K562 (cell line): Measurements from ENCODE around the gene CSF1. TPM values are rescaled to one million over a fixed set of nuclear protein-coding genes. Genes with fewer than 3 reads are reported as not detected.

ENCODE experiments used
- ATAC-seq: fragments of 200-7000 bp; cut with Tn5 transposase; 3 replicates; pipeline ENCODE4 v1.9.1; 2020; ENCODE audit warnings: moderate library complexity
- BruUV-seq: library from RNA; stranded (reverse); fragments of 400-500 nt; replicated peaks from 2 replicates; lab custom pipeline; 2021; lab: Mats Ljungman, UMichigan
- CTCF ChIA-PET: fragments of 300-600 bp; formaldehyde crosslinking; extraction: SDS; loops from one replicate; lab custom pipeline; 2021; ENCODE audit warnings: low intra/inter-chr PET ratio; lab: Yijun Ruan, JAX
- POLR2A ChIA-PET: fragments of 300-600, 350-650 bp; sonication (Branson Sonifier 250); formaldehyde crosslinking; extraction: SDS; loops from one replicate; lab custom pipeline; 2021; ENCODE audit warnings: antibody characterized with exemption, inconsistent platforms; lab: Yijun Ruan, JAX
- DNase-seq, 4 experiments: peaks; one replicate each; pipeline versions ENCODE4 v3.0.0 to v3.0.0-alpha.2; 2011 to 2018; ENCODE audit warnings: low spot score in 3 of 4, mixed read lengths in 3 of 4; ENCODE audit errors: extremely low read depth in 1 of 4
- FAIRE-seq: peaks from 2 replicates; lab custom pipeline; 2011; peaks lifted over from hg19 to GRCh38; lab: Jason Lieb, UNC
- H2AFZ ChIP-seq: 2 replicates; pipeline ENCODE4 v1.6.0; 2011; ENCODE audit warnings: low read depth, low read length, control low read depth, inconsistent platforms
- H3K27ac ChIP-seq: fragments of 200-600 bp; 3 replicates; pipeline ENCODE4 v1.8.0; 2011; ENCODE audit warnings: low read depth, mild to moderate bottlenecking, control low read depth, inconsistent platforms, low read length, moderate library complexity, mixed read lengths; ENCODE audit errors: extremely low read depth
- H3K27me3 ChIP-seq, 2 experiments: fragments of 300-600 bp in 1 of 2; 2 replicates in 1 of 2; 3 replicates in 1 of 2; pipeline versions ENCODE4 v1.6.0 to v1.8.0; 2011; ENCODE audit warnings: inconsistent platforms in 2 of 2, low read length in 2 of 2, mild to moderate bottlenecking in 1 of 2, mixed read lengths in 1 of 2, moderate library complexity in 1 of 2; ENCODE audit not compliant: control insufficient read depth in 2 of 2, insufficient read depth in 2 of 2
- H3K36me3 ChIP-seq: fragments of 300-600 bp; 3 replicates; pipeline ENCODE4 v1.8.0; 2011; ENCODE audit warnings: mild to moderate bottlenecking, low read length, inconsistent platforms; ENCODE audit not compliant: control insufficient read depth, insufficient read depth
- H3K4me1 ChIP-seq, 2 experiments: fragments of 200-600 bp in 1 of 2; replicated peaks in 1 of 2; 2 replicates in 1 of 2; 3 replicates in 1 of 2; pipeline versions ENCODE4 v1.5.1 to v1.8.0; 2011; ENCODE audit warnings: inconsistent platforms in 2 of 2, low read length in 2 of 2, mild to moderate bottlenecking in 1 of 2, mixed read lengths in 1 of 2, moderate library complexity in 1 of 2; ENCODE audit not compliant: control insufficient read depth in 2 of 2, insufficient read depth in 2 of 2
- H3K4me2 ChIP-seq: 2 replicates; pipeline ENCODE4 v1.6.1; 2011; ENCODE audit warnings: low read length, control low read depth, inconsistent platforms, mixed read lengths; ENCODE audit not compliant: insufficient read depth
- H3K4me3 ChIP-seq: fragments of 200-600 bp; sonication (generic), shearing (Covaris generic); 2 replicates; pipeline ENCODE4 v1.5.1; 2016; ENCODE audit warnings: control low read depth, inconsistent platforms
- H3K79me2 ChIP-seq: fragments of 200-600 bp; 3 replicates; pipeline ENCODE4 v1.8.0; 2011; ENCODE audit warnings: low read length, inconsistent platforms; ENCODE audit not compliant: control insufficient read depth, insufficient read depth
- H3K9ac ChIP-seq, 2 experiments: 2 replicates each; pipeline versions ENCODE4 v1.6.0 to v1.6.1; 2011; ENCODE audit warnings: low read depth in 2 of 2, low read length in 2 of 2, control low read depth in 1 of 2, inconsistent platforms in 1 of 2, mild to moderate bottlenecking in 1 of 2, mixed read lengths in 1 of 2; ENCODE audit not compliant: insufficient read depth in 1 of 2
- H3K9me1 ChIP-seq: one replicate; pipeline ENCODE4 v1.6.0; 2011; ENCODE audit warnings: inconsistent platforms, mild to moderate bottlenecking, low read length, moderate library complexity; ENCODE audit not compliant: control insufficient read depth, insufficient read depth
- H3K9me3 ChIP-seq: replicated peaks from 2 replicates; pipeline ENCODE4 v1.5.1; 2011; ENCODE audit warnings: low read depth, low read length, inconsistent platforms; ENCODE audit not compliant: control insufficient read depth, insufficient read depth
- H4K20me1 ChIP-seq: replicated peaks from 2 replicates; pipeline ENCODE4 v1.6.1; 2011; ENCODE audit warnings: low read length, inconsistent platforms, mixed read lengths; ENCODE audit not compliant: control insufficient read depth, insufficient read depth
- EHMT2 ChIP-seq: fragments of 450-650 bp; IDR thresholded peaks from 2 replicates; pipeline ENCODE4 v1.6.1; 2018; ENCODE audit warnings: antibody characterized with exemption
- FOSL1 ChIP-seq: fragments of 200-800 bp; sonication (Bioruptor generic); conservative IDR thresholded peaks from 2 replicates; pipeline ENCODE4 v1.6.1; 2016; ENCODE audit warnings: missing genetic modification characterization, missing compliant biosample characterization
- MAZ ChIP-seq, 2 experiments: fragments of 450-650 bp in 1 of 2; sonication (generic) in 1 of 2; formaldehyde crosslinking; IDR thresholded peaks in 1 of 2; conservative IDR thresholded peaks in 1 of 2; 2 replicates each; pipeline versions ENCODE4 v1.4.0 to v1.5.0; 2020; ENCODE audit warnings: mild to moderate bottlenecking in 1 of 2, missing genetic modification reagents in 1 of 2
- PRPF4 ChIP-seq: fragments of 200-400 bp; formaldehyde crosslinking; IDR thresholded peaks from one replicate; pipeline ENCODE4 v1.6.1; 2017; ENCODE audit warnings: low read length, low read depth, mild to moderate bottlenecking; ENCODE audit not compliant: insufficient read depth, poor library complexity, severe bottlenecking
- SPI1 ChIP-seq: IDR thresholded peaks from 2 replicates; pipeline ENCODE4 v1.6.1; 2011; ENCODE audit warnings: low read depth, low read length, control low read depth, borderline replicate concordance
- TFE3 ChIP-seq: fragments of 450-650 bp; formaldehyde crosslinking; IDR thresholded peaks from 2 replicates; pipeline ENCODE4 v1.4.0; 2020; ENCODE audit warnings: mild to moderate bottlenecking, mixed read lengths
- WGBS: fragments of 100-300 bp; shearing (Covaris generic); methylation state at CpG from one replicate; pipeline ENCODE4 v1.1.6; 2016; ENCODE audit warnings: low coverage, mixed read lengths; ENCODE audit not compliant: insufficient coverage; ENCODE audit errors: missing lambda C conversion rate; 5-methylcytosine and 5-hydroxymethylcytosine counted together
- in situ Hi-C: fragments of 300-500 bp; cut with MboI; formaldehyde crosslinking; loops from 4 replicates; pipeline ENCODE4 v1.15.0; 2018; ENCODE audit warnings: inconsistent platforms, mixed read lengths
- intact Hi-C: fragments of 100-400 bp; cut with micrococcal nuclease; formaldehyde crosslinking; loops from 2 replicates; pipeline ENCODE4 v1.14.2; 2022
- polyA plus RNA-seq, 8 experiments: library from polyadenylated mRNA; depleted of rRNA in 4 of 8; stranded (reverse) in 5 of 8; unstranded in 3 of 8; fragments of >200 nt; fragmentation: Nextera tagmentation in 2 of 8; fragmentation: Illumina TruSeq in 1 of 8; extraction: Ambion mirVana in 2 of 8; extraction: Trizol in 1 of 8; gene quantifications; 2 replicates each; pipeline versions ENCODE4 v1.2.1 to v1.2.3, GENCODE V29; 2011 to 2014; ENCODE audit warnings: inconsistent platforms in 1 of 8, missing spikeins in 1 of 8
- total RNA-seq, 7 experiments: library from RNA; depleted of rRNA in 6 of 7; stranded (reverse); fragments of >200 nt in 6 of 7; fragmentation: Illumina TruSeq in 2 of 7; extraction: Trizol in 2 of 7; gene quantifications; 2 replicates each; pipeline versions ENCODE4 v1.2.1 to v1.2.3, GENCODE V29; 2011 to 2021; ENCODE audit warnings: low replicate concordance in 1 of 7
- TF ChIP-seq, protein P1 (sequence below): fragments of 200-800 bp; sonication (Bioruptor generic); IDR thresholded peaks from 2 replicates; pipeline ENCODE4 v1.6.1; 2016; ENCODE audit warnings: missing genetic modification characterization, missing compliant biosample characterization
- TF ChIP-seq, protein P2 (sequence below): IDR thresholded peaks from 2 replicates; pipeline ENCODE4 v1.6.1; 2012; ENCODE audit warnings: low read depth, low read length, improper control_type of control experiment, borderline replicate concordance
- TF ChIP-seq, protein P3 (sequence below): fragments of 250-450 bp; sonication (Bioruptor Pico); IDR thresholded peaks from 2 replicates; pipeline ENCODE4 v1.5.0; 2022; ENCODE audit warnings: mild to moderate bottlenecking

Gene CSF1
- total and polyA plus RNA-seq, 9 of the 15 experiments (the other 6 are each of a cell fraction or from before 2014, with no cell fraction given), result 0.18 to 11.8 (median 2.8) TPM

DNA sequence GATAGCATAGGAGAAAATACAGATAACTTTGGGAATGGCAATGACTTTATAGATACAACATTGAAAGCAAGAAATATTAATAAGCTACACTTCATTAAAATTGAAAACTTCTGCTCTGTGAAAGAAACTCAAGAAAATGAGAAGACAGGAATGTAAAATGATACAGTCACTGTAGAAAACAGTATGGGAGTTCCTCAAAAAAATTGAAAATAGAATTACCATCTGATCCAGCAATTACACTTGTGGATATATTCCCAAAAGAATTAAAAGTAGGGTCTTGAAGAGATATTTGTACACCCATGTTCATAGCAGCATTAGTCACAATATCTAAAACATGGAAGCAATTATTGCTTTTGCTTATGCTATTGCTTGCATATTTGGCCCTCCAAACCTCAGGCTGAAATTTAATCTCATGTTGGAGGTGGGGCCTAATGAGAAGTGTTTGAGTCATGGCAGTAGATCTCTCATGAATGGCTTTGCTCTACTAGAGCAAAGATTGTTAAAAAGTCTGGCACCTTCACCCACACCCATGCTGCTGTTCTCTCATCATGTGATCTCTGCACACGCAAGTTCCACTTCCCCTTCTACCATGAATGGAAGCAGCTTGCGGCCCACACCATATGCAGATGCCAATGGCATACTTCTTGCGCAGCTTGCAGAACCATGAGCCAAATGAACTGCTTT, 58.6 kb downstream of the CSF1 start:
- FAIRE-seq (peak; percentile 64), ATAC-seq (peak; percentile 34; the same call in 1 of the 3 replicates)
- BruUV-seq, result no TSS peak
- TF ChIP-seq MAZ (CRISPR knock-in tag; conservative IDR thresholded peaks at IDR 0.05 in 1 of 2, IDR thresholded peaks at IDR 0.05 in 1 of 2) (0 out of 4 replicates have a peak, but pooled peaks of 1 of the 2 experiments have one; percentile 15), SPI1 (peak; percentile 80), PRPF4 (no peak), EHMT2 (peak; percentile 55; the same call in 1 of the 2 replicates), FOSL1 (tag) (peak; percentile 60), TFE3 (CRISPR knock-in tag) (peak; percentile 59; the same call in 1 of the 2 replicates)
- TF ChIP-seq, protein P1, sequence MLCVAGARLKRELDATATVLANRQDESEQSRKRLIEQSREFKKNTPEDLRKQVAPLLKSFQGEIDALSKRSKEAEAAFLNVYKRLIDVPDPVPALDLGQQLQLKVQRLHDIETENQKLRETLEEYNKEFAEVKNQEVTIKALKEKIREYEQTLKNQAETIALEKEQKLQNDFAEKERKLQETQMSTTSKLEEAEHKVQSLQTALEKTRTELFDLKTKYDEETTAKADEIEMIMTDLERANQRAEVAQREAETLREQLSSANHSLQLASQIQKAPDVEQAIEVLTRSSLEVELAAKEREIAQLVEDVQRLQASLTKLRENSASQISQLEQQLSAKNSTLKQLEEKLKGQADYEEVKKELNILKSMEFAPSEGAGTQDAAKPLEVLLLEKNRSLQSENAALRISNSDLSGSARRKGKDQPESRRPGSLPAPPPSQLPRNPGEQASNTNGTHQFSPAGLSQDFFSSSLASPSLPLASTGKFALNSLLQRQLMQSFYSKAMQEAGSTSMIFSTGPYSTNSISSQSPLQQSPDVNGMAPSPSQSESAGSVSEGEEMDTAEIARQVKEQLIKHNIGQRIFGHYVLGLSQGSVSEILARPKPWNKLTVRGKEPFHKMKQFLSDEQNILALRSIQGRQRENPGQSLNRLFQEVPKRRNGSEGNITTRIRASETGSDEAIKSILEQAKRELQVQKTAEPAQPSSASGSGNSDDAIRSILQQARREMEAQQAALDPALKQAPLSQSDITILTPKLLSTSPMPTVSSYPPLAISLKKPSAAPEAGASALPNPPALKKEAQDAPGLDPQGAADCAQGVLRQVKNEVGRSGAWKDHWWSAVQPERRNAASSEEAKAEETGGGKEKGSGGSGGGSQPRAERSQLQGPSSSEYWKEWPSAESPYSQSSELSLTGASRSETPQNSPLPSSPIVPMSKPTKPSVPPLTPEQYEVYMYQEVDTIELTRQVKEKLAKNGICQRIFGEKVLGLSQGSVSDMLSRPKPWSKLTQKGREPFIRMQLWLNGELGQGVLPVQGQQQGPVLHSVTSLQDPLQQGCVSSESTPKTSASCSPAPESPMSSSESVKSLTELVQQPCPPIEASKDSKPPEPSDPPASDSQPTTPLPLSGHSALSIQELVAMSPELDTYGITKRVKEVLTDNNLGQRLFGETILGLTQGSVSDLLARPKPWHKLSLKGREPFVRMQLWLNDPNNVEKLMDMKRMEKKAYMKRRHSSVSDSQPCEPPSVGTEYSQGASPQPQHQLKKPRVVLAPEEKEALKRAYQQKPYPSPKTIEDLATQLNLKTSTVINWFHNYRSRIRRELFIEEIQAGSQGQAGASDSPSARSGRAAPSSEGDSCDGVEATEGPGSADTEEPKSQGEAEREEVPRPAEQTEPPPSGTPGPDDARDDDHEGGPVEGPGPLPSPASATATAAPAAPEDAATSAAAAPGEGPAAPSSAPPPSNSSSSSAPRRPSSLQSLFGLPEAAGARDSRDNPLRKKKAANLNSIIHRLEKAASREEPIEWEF, result no peak
- TF ChIP-seq, protein P2, sequence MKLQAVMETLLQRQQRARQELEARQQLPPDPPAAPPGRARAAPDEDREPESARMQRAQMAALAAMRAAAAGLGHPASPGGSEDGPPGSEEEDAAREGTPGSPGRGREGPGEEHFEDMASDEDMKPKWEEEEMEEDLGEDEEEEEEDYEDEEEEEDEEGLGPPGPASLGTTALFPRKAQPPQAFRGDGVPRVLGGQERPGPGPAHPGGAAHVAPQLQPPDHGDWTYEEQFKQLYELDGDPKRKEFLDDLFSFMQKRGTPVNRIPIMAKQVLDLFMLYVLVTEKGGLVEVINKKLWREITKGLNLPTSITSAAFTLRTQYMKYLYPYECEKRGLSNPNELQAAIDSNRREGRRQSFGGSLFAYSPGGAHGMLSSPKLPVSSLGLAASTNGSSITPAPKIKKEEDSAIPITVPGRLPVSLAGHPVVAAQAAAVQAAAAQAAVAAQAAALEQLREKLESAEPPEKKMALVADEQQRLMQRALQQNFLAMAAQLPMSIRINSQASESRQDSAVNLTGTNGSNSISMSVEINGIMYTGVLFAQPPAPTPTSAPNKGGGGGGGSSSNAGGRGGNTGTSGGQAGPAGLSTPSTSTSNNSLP, result 0 out of 2 replicates have a peak, but pooled peaks have one; percentile 34
- TF ChIP-seq, protein P3, sequence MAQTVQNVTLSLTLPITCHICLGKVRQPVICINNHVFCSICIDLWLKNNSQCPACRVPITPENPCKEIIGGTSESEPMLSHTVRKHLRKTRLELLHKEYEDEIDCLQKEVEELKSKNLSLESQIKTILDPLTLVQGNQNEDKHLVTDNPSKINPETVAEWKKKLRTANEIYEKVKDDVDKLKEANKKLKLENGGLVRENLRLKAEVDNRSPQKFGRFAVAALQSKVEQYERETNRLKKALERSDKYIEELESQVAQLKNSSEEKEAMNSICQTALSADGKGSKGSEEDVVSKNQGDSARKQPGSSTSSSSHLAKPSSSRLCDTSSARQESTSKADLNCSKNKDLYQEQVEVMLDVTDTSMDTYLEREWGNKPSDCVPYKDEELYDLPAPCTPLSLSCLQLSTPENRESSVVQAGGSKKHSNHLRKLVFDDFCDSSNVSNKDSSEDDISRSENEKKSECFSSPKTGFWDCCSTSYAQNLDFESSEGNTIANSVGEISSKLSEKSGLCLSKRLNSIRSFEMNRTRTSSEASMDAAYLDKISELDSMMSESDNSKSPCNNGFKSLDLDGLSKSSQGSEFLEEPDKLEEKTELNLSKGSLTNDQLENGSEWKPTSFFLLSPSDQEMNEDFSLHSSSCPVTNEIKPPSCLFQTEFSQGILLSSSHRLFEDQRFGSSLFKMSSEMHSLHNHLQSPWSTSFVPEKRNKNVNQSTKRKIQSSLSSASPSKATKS (CRISPR knock-in tag), result no peak

More for the DNA sequence above, 58.6 kb downstream of the CSF1 start:
- CTCF ChIA-PET, result no interaction called here
- Histone ChIP-seq H2AFZ (peak overlapping the region; percentile 41; the same call in 1 of the 2 replicates), H3K4me2 (no peak overlapping the region), H3K4me1 (no peaks in the 10 kb centered on the region; a peak in 1 of 5 replicates), H3K9ac (no peak overlapping the region), H3K9me1 (no peaks in the 10 kb centered on the region), H4K20me1 (no peaks in the 10 kb centered on the region), H3K36me3 (no peaks in the 10 kb centered on the region), H3K27me3 (no peaks in the 10 kb centered on the region), H3K4me3 (no peak overlapping the region), H3K79me2 (no peaks in the 10 kb centered on the region), H3K9me3 (no peaks in the 10 kb centered on the region), H3K27ac (no peak overlapping the region)
- WGBS, result 74% methylated on average over 3 of the region's 3 CpGs
- in situ Hi-C loops, result no loop called here
- no peak for DNase-seq
- POLR2A ChIA-PET, result no interaction called here
- intact Hi-C loops, result no loop called here
